Upper lobe of right lung (tissue), 1 donor: Measurements from ENCODE around the gene ZC3H7B. TPM values are rescaled to one million over a fixed set of nuclear protein-coding genes. Genes with fewer than 3 reads are reported as not detected.
A peak's percentile ranks its signal among the peaks of the same experiment; 100 is the strongest.

Experiments used
- ATAC-seq: fragments of 200-7000 bp; cut with Tn5 transposase; one replicate; pipeline ENCODE4 v1.9.1; 2020; ENCODE audit warnings: mild to moderate bottlenecking, moderate library complexity
- DNase-seq: peaks from one replicate; pipeline ENCODE4 v3.0.0-alpha.2; 2020
- H3K27ac ChIP-seq: fragments of 200-600 bp; one replicate; pipeline ENCODE4 v1.8.0; 2022
- H3K27me3 ChIP-seq: fragments of 200-600 bp; one replicate; pipeline ENCODE4 v1.8.0; 2022; ENCODE audit warnings: mild to moderate bottlenecking
- H3K36me3 ChIP-seq: fragments of 200-600 bp; one replicate; pipeline ENCODE4 v1.8.0; 2022
- H3K4me1 ChIP-seq: fragments of 200-600 bp; one replicate; pipeline ENCODE4 v1.8.0; 2022
- H3K4me3 ChIP-seq: fragments of 200-600 bp; one replicate; pipeline ENCODE4 v1.8.0; 2022; ENCODE audit warnings: mild to moderate bottlenecking
- H3K9me3 ChIP-seq: fragments of 200-600 bp; one replicate; pipeline ENCODE4 v1.8.0; 2022
- CTCF ChIP-seq: fragments of 200-600 bp; IDR thresholded peaks from one replicate; pipeline ENCODE4 v1.8.0; 2022; ENCODE audit warnings: antibody characterized with exemption
- intact Hi-C: fragments of 100-400 bp; cut with DNase I; formaldehyde crosslinking; loops from one replicate; pipeline ENCODE4 v1.11.0; 2022
- total RNA-seq: library from RNA; stranded (reverse); fragmentation: NEBNext Ultra II Directional; extraction: Animal tissue kit (Norgen Biotek cat#: 25700); gene quantifications from one replicate; pipeline ENCODE4 v1.2.1, GENCODE V29; 2021
- donor health status: DM: no; HTN: yes; CAD: no; lungs with severe emphysema.

ZC3H7B gene
- total RNA-seq, 1 donor from 2014 or later: 70.3 TPM

DNA sequence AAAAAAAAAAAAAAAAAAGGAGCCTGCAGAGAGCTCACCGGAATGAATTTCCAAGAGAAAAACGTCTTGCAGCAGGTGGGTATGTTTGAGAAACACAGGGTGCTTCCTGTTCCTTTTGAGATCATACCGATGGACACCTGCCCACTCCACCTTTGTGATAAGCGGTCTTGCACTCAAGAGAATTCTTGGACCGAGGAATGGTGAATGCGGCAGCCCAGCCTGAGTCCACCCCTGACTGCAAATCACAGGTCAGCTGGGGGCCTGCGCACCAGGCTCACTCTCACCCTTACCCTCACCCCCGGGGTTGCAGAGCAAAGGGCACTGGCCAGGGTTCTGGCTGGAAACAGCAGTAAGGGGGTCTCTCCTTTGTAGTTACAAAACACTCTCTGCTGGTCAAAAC, 63.6 kb downstream of the ZC3H7B start:
- peaks cover 12% of the 10 kb centered on the region for H3K4me1 ChIP-seq
- no peaks in the 10 kb centered on the region for H3K9me3 ChIP-seq
- no peak for DNase-seq
- H3K27ac ChIP-seq: peak overlapping the region; percentile 24
- intact Hi-C loops: no loop called here
- H3K36me3 ChIP-seq: no peaks in the 10 kb centered on the region
- no peak for ATAC-seq
- H3K27me3 ChIP-seq: no peaks in the 10 kb centered on the region
- no peak for TF ChIP-seq CTCF
- H3K4me3 ChIP-seq: no peak overlapping the region

DNA sequence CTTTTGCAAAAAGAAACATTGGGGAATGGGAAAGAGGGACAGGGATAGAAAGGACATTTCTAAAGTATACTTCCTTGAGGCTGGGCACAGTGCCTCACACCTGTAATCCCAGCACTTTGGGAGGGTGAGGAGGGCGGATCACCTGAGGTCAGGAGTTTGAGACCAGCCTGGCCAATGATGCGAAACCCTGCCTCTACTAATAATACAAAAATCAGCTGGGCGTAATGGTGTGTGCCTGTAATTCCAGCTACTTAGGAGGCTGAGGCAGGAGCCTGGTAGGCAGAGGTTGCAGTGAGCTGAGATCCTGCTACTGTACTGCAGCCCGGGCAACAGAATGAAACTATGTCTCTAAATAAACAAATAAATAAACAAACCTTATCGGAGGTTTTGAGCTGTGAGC, 64.1 kb downstream of the ZC3H7B start:
- no peak for TF ChIP-seq CTCF
- Histone ChIP-seq H3K4me1 (peaks cover 12% of the 10 kb centered on the region), H3K27ac (peak overlapping the region; percentile 24), H3K4me3 (no peak overlapping the region), H3K27me3 (no peaks in the 10 kb centered on the region), H3K9me3 (no peaks in the 10 kb centered on the region), H3K36me3 (no peaks in the 10 kb centered on the region)
- intact Hi-C loops: no loop called here
- DNase-seq (no peak), ATAC-seq (no peak)

GRCh38 chr22:41366323-41367029, 65.2 kb downstream of the ZC3H7B start:
- DNase-seq (no peak), ATAC-seq (no peak)
- Histone ChIP-seq H3K9me3 (no peaks in the 10 kb centered on the region), H3K27me3 (no peaks in the 10 kb centered on the region), H3K4me3 (peak overlapping the region; percentile 58), H3K36me3 (no peaks in the 10 kb centered on the region), H3K27ac (peak overlapping the region; percentile 61), H3K4me1 (peaks cover 12% of the 10 kb centered on the region)
- intact Hi-C loops: no loop called here
- TF ChIP-seq CTCF: no peak

DNA sequence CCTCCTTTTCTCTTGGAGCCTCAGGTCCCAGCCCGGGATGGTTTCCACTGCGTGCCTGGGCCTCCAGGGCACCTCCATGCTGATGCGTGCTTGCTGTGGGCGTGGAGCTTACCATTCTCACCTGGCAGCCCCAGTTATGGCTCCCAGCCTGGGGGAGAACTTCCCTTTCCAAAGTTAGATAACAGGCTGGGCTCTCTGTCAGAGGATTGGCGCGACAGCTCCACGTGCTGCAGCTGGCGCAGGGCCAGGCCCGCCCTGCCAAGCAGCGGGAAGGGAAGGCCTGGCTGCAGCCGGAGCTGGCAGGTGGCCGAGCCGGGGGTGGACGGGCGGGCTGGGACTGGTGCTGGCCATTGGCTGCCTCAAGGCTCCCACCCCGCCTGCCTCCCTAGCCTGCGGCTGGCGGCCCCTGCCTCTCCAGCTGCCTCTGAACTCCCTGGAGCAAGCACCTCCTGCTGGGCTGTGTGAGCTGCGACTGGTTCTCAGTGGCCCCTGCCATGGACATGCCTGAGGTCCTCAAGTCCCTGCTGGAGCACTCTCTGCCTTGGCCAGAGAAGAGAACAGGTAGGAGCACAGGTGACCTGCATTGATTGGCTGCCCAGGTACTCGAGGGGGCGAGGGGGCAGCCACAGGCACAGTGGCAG, 65.8 kb downstream of the ZC3H7B start:
- peak; percentile 38 for TF ChIP-seq CTCF
- peak; percentile 91 for ATAC-seq
- Histone ChIP-seq H3K4me1 (peaks cover 12% of the 10 kb centered on the region), H3K36me3 (peaks cover 1% of the 10 kb centered on the region), H3K27ac (peak overlapping the region; percentile 75), H3K4me3 (peak overlapping the region; percentile 58), H3K9me3 (no peaks in the 10 kb centered on the region), H3K27me3 (no peaks in the 10 kb centered on the region)
- intact Hi-C loops: no loop called here
- DNase-seq: peak; percentile 99

GRCh38 chr22:41367680-41368542, 66.6 kb downstream of the ZC3H7B start:
- peaks cover 12% of the 10 kb centered on the region for H3K4me1 ChIP-seq
- no peak for TF ChIP-seq CTCF
- peaks cover 7% of the 10 kb centered on the region for H3K36me3 ChIP-seq
- ATAC-seq (peak; percentile 67), DNase-seq (peak; percentile 84)
- H3K4me3 ChIP-seq: peak overlapping the region; percentile 58
- H3K27me3 ChIP-seq: no peaks in the 10 kb centered on the region
- intact Hi-C loops: no loop called here
- peak overlapping the region; percentile 75 for H3K27ac ChIP-seq
- no peaks in the 10 kb centered on the region for H3K9me3 ChIP-seq
